Mucosa of gallbladder (tissue), 1 donor: Measurements from ENCODE around the gene EYS. TPM values are rescaled to one million over a fixed set of nuclear protein-coding genes. Genes with fewer than 3 reads are reported as not detected.

Experiments
- DNase-seq: peaks from one replicate; pipeline ENCODE4 v3.0.0-alpha.2; 2020; ENCODE audit warnings: low spot score
- total RNA-seq: library from RNA; stranded (reverse); gene quantifications from one replicate; pipeline ENCODE4 v1.2.1, GENCODE V29; 2021
- donor health status: DM: no; HTN: no; CAD: no.

The EYS gene
- total RNA-seq, 1 donor from 2014 or later, result not detected

- no peak for DNase-seq
These were observed 982.9 kb downstream of the EYS start for GRCh38 chr6:64724091-64724490.

- no peak for DNase-seq
These were observed 983.5 kb downstream of the EYS start for GRCh38 chr6:64723327-64724058.

GRCh38 chr6:64721865-64722264 lies 985.2 kb downstream of the EYS start:
- DNase-seq, result no peak

- DNase-seq, result no peak
These were observed 989.7 kb downstream of the EYS start for GRCh38 chr6:64717281-64717680.

GRCh38 chr6:64715624-64716023 lies 991.4 kb downstream of the EYS start:
- DNase-seq, result no peak

GRCh38 chr6:64714073-64714472 lies 993.0 kb downstream of the EYS start:
- no peak for DNase-seq

GRCh38 chr6:64713175-64713574 lies 993.9 kb downstream of the EYS start:
- no peak for DNase-seq

GRCh38 chr6:64712606-64713005 lies 994.4 kb downstream of the EYS start:
- DNase-seq, result no peak

GRCh38 chr6:64703922-64704321 lies 1003.1 kb downstream of the EYS start:
- DNase-seq, result no peak

GRCh38 chr6:64696053-64696452 lies 1011.0 kb downstream of the EYS start:
- DNase-seq, result no peak

- DNase-seq, result no peak
These were observed 1012.7 kb downstream of the EYS start for GRCh38 chr6:64694356-64694755.

GRCh38 chr6:64691064-64691463 lies 1016.0 kb downstream of the EYS start:
- DNase-seq, result no peak

- no peak for DNase-seq
These were observed 1021.6 kb downstream of the EYS start for GRCh38 chr6:64685401-64685800.

GRCh38 chr6:64683682-64684081 lies 1023.3 kb downstream of the EYS start:
- DNase-seq, result no peak

GRCh38 chr6:64681416-64682160 lies 1025.4 kb downstream of the EYS start:
- DNase-seq, result no peak

- DNase-seq, result no peak
These were observed 1026.6 kb downstream of the EYS start for GRCh38 chr6:64680446-64680845.

- no peak for DNase-seq
These were observed 1027.6 kb downstream of the EYS start for GRCh38 chr6:64679416-64679815.

- DNase-seq, result no peak
These were observed 1034.4 kb downstream of the EYS start for GRCh38 chr6:64672651-64673050.

GRCh38 chr6:64672131-64672530 lies 1034.9 kb downstream of the EYS start:
- no peak for DNase-seq

GRCh38 chr6:64665137-64665536 lies 1041.9 kb downstream of the EYS start:
- no peak for DNase-seq

- no peak for DNase-seq
These were observed 1042.5 kb downstream of the EYS start for GRCh38 chr6:64664480-64664879.

- DNase-seq, result no peak
These were observed 1063.0 kb downstream of the EYS start for GRCh38 chr6:64644024-64644423.

GRCh38 chr6:64630901-64631300 lies 1076.1 kb downstream of the EYS start:
- no peak for DNase-seq
